Transverse colon (tissue), 4 donors: ENCODE measurements around the gene KRTAP9-6. TPM values are rescaled to one million over a fixed set of nuclear protein-coding genes. Genes with fewer than 3 reads are reported as not detected.

ENCODE experiments used
- DNase-seq: peaks from one replicate; pipeline ENCODE4 v3.0.0-alpha.2; 2019
- H3K27ac ChIP-seq, 4 donors: fragments of 200-600 bp; sonication (generic); 2 replicates each; pipeline ENCODE4 v1.5.1; 2016 to 2018; ENCODE audit warnings: inconsistent platforms in 4 of 4
- H3K27me3 ChIP-seq: fragments of 200-600 bp; sonication (generic); 2 replicates; pipeline ENCODE4 v1.5.1; 2017; ENCODE audit warnings: inconsistent platforms
- H3K36me3 ChIP-seq, 4 donors: fragments of 200-600 bp; sonication (generic); 2 replicates each; pipeline ENCODE4 v1.5.1; 2017 to 2019; ENCODE audit warnings: inconsistent platforms in 4 of 4
- H3K4me1 ChIP-seq, 4 donors: fragments of 200-600 bp; sonication (generic); 2 replicates each; pipeline ENCODE4 v1.5.1; 2017 to 2020; ENCODE audit warnings: inconsistent platforms in 4 of 4
- H3K4me3 ChIP-seq, 4 donors: fragments of 200-600 bp; sonication (generic); 1 replicate in 1 of 4; 2 replicates in 3 of 4; pipeline versions ENCODE4 v1.5.1 to v1.6.1; 2017 to 2019; ENCODE audit warnings: inconsistent platforms in 4 of 4
- H3K9me3 ChIP-seq, 2 donors: fragments of 200-600 bp; sonication (generic); 2 replicates each; pipeline ENCODE4 v1.5.1; 2017 to 2019; ENCODE audit warnings: inconsistent platforms in 2 of 2
- CTCF ChIP-seq, 5 experiments: fragments of 200-600 bp in 3 of 5; fragments of 450-650 bp in 2 of 5; sonication (generic) in 3 of 5; IDR thresholded peaks; 1 replicate in 2 of 5; 2 replicates in 3 of 5; pipeline ENCODE4 v1.5.1; 2016 to 2017; ENCODE audit warnings: antibody characterized with exemption in 5 of 5, inconsistent platforms in 3 of 5, mild to moderate bottlenecking in 2 of 5, moderate library complexity in 1 of 5
- EP300 ChIP-seq: sonication (generic); formaldehyde crosslinking; IDR thresholded peaks from one replicate; pipeline ENCODE4 v1.6.1; 2017; ENCODE audit warnings: antibody characterized with exemption, low read depth
- POLR2A ChIP-seq: fragments of 450-650 bp; IDR thresholded peaks from one replicate; pipeline ENCODE4 v1.6.1; 2016; ENCODE audit warnings: antibody characterized with exemption, mild to moderate bottlenecking, moderate library complexity
- POLR2AphosphoS5 ChIP-seq, 3 donors: sonication (generic); formaldehyde crosslinking; IDR thresholded peaks; one replicate each; pipeline ENCODE4 v1.6.1; 2016; ENCODE audit warnings: antibody characterized with exemption in 3 of 3
- WGBS, 2 donors: methylation state at CpG; one replicate each; pipeline ENCODE4 v1.1.5; 2018; ENCODE audit warnings: low coverage in 1 of 2; 5-methylcytosine and 5-hydroxymethylcytosine counted together
- in situ Hi-C, 4 donors: fragments of 200-750 bp; cut with MboI; loops; one replicate each; pipeline versions ENCODE4 v1.15.0 to v1.15.1; 2017; ENCODE audit warnings: low sequenced_read_pairs in 3 of 4, low pct_ligation_motif_present in 1 of 4, low pct_unique_long_range_greater_than_20kb in 1 of 4
- intact Hi-C: fragments of 100-400 bp; cut with DNase I; formaldehyde crosslinking; loops from one replicate; pipeline ENCODE4 v1.15.1; 2023; ENCODE audit warnings: low total_unique reads
- total RNA-seq, 4 donors: library from RNA; depleted of rRNA; stranded (reverse); fragments of >200 nt; gene quantifications; one replicate each; pipeline ENCODE4 v1.1.0, GENCODE V29; 2016

The KRTAP9-6 gene
- total RNA-seq, 4 donors from 2014 or later, result not detected

- no peak for DNase-seq
- TF ChIP-seq CTCF (IDR thresholded peaks at IDR 0.05) (no peak), POLR2A (no peak), POLR2AphosphoS5 (IDR thresholded peaks at IDR 0.05) (no peak), EP300 (no peak)
- Histone ChIP-seq H3K36me3 (no peaks in the 10 kb centered on the region), H3K4me1 (no peaks in the 10 kb centered on the region), H3K27me3 (no peaks in the 10 kb centered on the region), H3K4me3 (no peak overlapping the region), H3K9me3 (no peaks in the 10 kb centered on the region), H3K27ac (no peak overlapping the region)
- in situ Hi-C loops (no loop called here), intact Hi-C loops (no loop called here)
- 80 to 84% methylated on average over 11 to 12 of the region's 12 CpGs for WGBS, 2 donors
Measured at GRCh38 chr17:41304091-41304490, 38.9 kb downstream of the KRTAP9-6 start.

- no peak for TF ChIP-seq POLR2AphosphoS5 (IDR thresholded peaks at IDR 0.05)
- no peak for TF ChIP-seq POLR2A
- no peak for TF ChIP-seq CTCF (IDR thresholded peaks at IDR 0.05)
- TF ChIP-seq EP300, result no peak
- Histone ChIP-seq H3K36me3 (no peaks in the 10 kb centered on the region), H3K27me3 (no peaks in the 10 kb centered on the region), H3K4me1 (no peaks in the 10 kb centered on the region), H3K9me3 (no peaks in the 10 kb centered on the region), H3K4me3 (no peak overlapping the region), H3K27ac (no peak overlapping the region)
- WGBS, 2 donors, result 85% methylated on average over 9 of the region's 9 CpGs; no CpG with 5 or more reads in 1 of the 2 donors
- intact Hi-C loops (no loop called here), in situ Hi-C loops (no loop called here)
- DNase-seq, result no peak
Measured at GRCh38 chr17:41307647-41308046, 42.5 kb downstream of the KRTAP9-6 start.

GRCh38 chr17:41308251-41308917 is 43.2 kb downstream of the KRTAP9-6 start:
- intact Hi-C loops (no loop called here), in situ Hi-C loops (no loop called here)
- no peaks in the 10 kb centered on the region for H3K4me1 ChIP-seq
- TF ChIP-seq CTCF (IDR thresholded peaks at IDR 0.05), result no peak
- peak in 2 of 3 donors; percentile 58 to 64 for TF ChIP-seq POLR2AphosphoS5 (IDR thresholded peaks at IDR 0.05)
- no peak for TF ChIP-seq EP300
- peak; percentile 21 for TF ChIP-seq POLR2A
- DNase-seq, result peak; percentile 63
- H3K4me3 ChIP-seq, result no peak overlapping the region
- peak overlapping the region in 2 of 4 donors; percentile 20 to 46 for H3K27ac ChIP-seq
- no peaks in the 10 kb centered on the region for H3K27me3 ChIP-seq
- 60% methylated on average over 10 of the region's 10 CpGs; no CpG with 5 or more reads in 1 of the 2 donors for WGBS, 2 donors
- H3K36me3 ChIP-seq, result no peaks in the 10 kb centered on the region
- no peaks in the 10 kb centered on the region for H3K9me3 ChIP-seq

GRCh38 chr17:41308918-41309359 is 43.8 kb downstream of the KRTAP9-6 start, which contains the start of gene KRTAP16-1:
TSS of gene KRTAP16-1 (minus strand) at chr17:41309309. CDS start at chr17:41309253, 56 bp downstream.
- H3K4me1 ChIP-seq, result no peaks in the 10 kb centered on the region
- peak within 1 kb of the TSS in 2 of 4 donors; percentile 20 to 46 for H3K27ac ChIP-seq
- in situ Hi-C loops, result no loop called here
- no peaks in the 10 kb centered on the region for H3K27me3 ChIP-seq
- H3K9me3 ChIP-seq, result no peaks in the 10 kb centered on the region
- H3K36me3 ChIP-seq, result no peaks in the 10 kb centered on the region
- DNase-seq, result no peak
- H3K4me3 ChIP-seq, result no peak within 1 kb of the TSS
- intact Hi-C loops, result no loop called here
- WGBS, 2 donors, result 66% methylated on average over 7 of the region's 7 CpGs; no CpG with 5 or more reads in 1 of the 2 donors
- TF ChIP-seq CTCF (IDR thresholded peaks at IDR 0.05) (no peak), POLR2A (no peak), EP300 (no peak), POLR2AphosphoS5 (IDR thresholded peaks at IDR 0.05) (no peak)
